K562 (cell line): Measurements from ENCODE around the gene CTRB1. TPM values are rescaled to one million over a fixed set of nuclear protein-coding genes. Genes with fewer than 3 reads are reported as not detected.

Source experiments
- CHD4 ChIP-seq: fragments of 200-600 bp; sonication (generic); IDR thresholded peaks from 3 replicates; pipeline ENCODE4 v1.6.1; 2012; ENCODE audit warnings: low read depth, mild to moderate bottlenecking, mixed read lengths, low read length, inconsistent platforms; ENCODE audit not compliant: insufficient read depth, insufficient replicate concordance, poor library complexity, severe bottlenecking
- COPS2 ChIP-seq: fragments of 450-650 bp; conservative IDR thresholded peaks from 2 replicates; pipeline ENCODE4 v1.6.1; 2016; ENCODE audit warnings: mild to moderate bottlenecking, moderate library complexity
- DPF2 ChIP-seq: fragments of 450-650 bp; IDR thresholded peaks from 2 replicates; pipeline ENCODE4 v1.6.1; 2016
- FIP1L1 ChIP-seq: fragments of 200-400 bp; formaldehyde crosslinking; IDR thresholded peaks from 2 replicates; pipeline ENCODE4 v1.6.1; 2018; ENCODE audit warnings: mild to moderate bottlenecking, low read depth, low read length; ENCODE audit not compliant: poor library complexity, severe bottlenecking
- FOS ChIP-seq: IDR thresholded peaks from 3 replicates; pipeline ENCODE4 v1.6.1; 2011; ENCODE audit not compliant: insufficient read length; ENCODE audit errors: extremely low read depth
- GTF2E2 ChIP-seq: fragments of 200-800 bp; sonication (Bioruptor generic); IDR thresholded peaks from 2 replicates; pipeline ENCODE4 v1.6.1; 2016; ENCODE audit warnings: missing genetic modification characterization, missing compliant biosample characterization
- HDAC1 ChIP-seq, 2 experiments: fragments of 450-650 bp; IDR thresholded peaks; 2 replicates each; pipeline ENCODE4 v1.6.1; 2016 to 2017; ENCODE audit warnings: inconsistent platforms in 1 of 2, mild to moderate bottlenecking in 1 of 2, moderate library complexity in 1 of 2
- LCOR ChIP-seq: sonication (generic); formaldehyde crosslinking; IDR thresholded peaks from 2 replicates; pipeline ENCODE4 v1.8.0; 2022; ENCODE audit warnings: mild to moderate bottlenecking, missing genetic modification reagents
- NR2F6 ChIP-seq: fragments of 450-650 bp; formaldehyde crosslinking; IDR thresholded peaks from 2 replicates; pipeline ENCODE4 v1.4.0; 2020; ENCODE audit warnings: mild to moderate bottlenecking
- PCBP2 ChIP-seq: fragments of 200-400 bp; formaldehyde crosslinking; IDR thresholded peaks from 2 replicates; pipeline ENCODE4 v1.6.1; 2018; ENCODE audit warnings: low read length, low read depth, mild to moderate bottlenecking, moderate library complexity; ENCODE audit not compliant: poor library complexity, severe bottlenecking
- PHB ChIP-seq: fragments of 250-450 bp; sonication (Bioruptor Pico); IDR thresholded peaks from 2 replicates; pipeline ENCODE4 v1.5.0; 2021
- PHB2 ChIP-seq: fragments of 450-650 bp; IDR thresholded peaks from 2 replicates; pipeline ENCODE4 v1.6.1; 2017; ENCODE audit warnings: low read depth
- POLR2B ChIP-seq: fragments of 450-650 bp; IDR thresholded peaks from 2 replicates; pipeline ENCODE4 v1.6.1; 2018; ENCODE audit warnings: low read depth; ENCODE audit not compliant: partially characterized antibody
- POLR3A ChIP-seq: IDR thresholded peaks from 2 replicates; pipeline ENCODE4 v1.6.1; 2011; ENCODE audit warnings: borderline replicate concordance, mild to moderate bottlenecking, moderate library complexity; ENCODE audit not compliant: insufficient read length, insufficient read depth; ENCODE audit errors: extremely low read depth
- PRMT5 ChIP-seq: sonication (generic); formaldehyde crosslinking; IDR thresholded peaks from 2 replicates; pipeline ENCODE4 v1.5.0; 2020; ENCODE audit warnings: missing genetic modification reagents
- TARDBP ChIP-seq: fragments of 450-650 bp; IDR thresholded peaks from 2 replicates; pipeline ENCODE4 v1.6.1; 2016
- XRCC4 ChIP-seq: IDR thresholded peaks from one replicate; pipeline ENCODE4 v1.6.1; 2011; ENCODE audit not compliant: insufficient read depth, insufficient read length; ENCODE audit errors: extremely low read depth
- ZBTB17 ChIP-seq: fragments of 450-650 bp; formaldehyde crosslinking; IDR thresholded peaks from 2 replicates; pipeline ENCODE4 v1.4.0; 2020; ENCODE audit warnings: mild to moderate bottlenecking
- ZFP30 ChIP-seq: fragments of 250-450 bp; sonication (Bioruptor Pico); IDR thresholded peaks from 2 replicates; pipeline ENCODE4 v1.8.0; 2022; ENCODE audit warnings: moderate library complexity, mild to moderate bottlenecking, inconsistent platforms, borderline replicate concordance
- ZKSCAN1 ChIP-seq: fragments of 150-350 bp; IDR thresholded peaks from 2 replicates; pipeline ENCODE4 v1.6.1; 2016; ENCODE audit warnings: low read depth, low read length
- ZNF143 ChIP-seq: sonication (generic); formaldehyde crosslinking; IDR thresholded peaks from 2 replicates; pipeline ENCODE4 v1.9.0; 2022; ENCODE audit warnings: mild to moderate bottlenecking, missing genetic modification reagents
- polyA plus RNA-seq, 8 experiments: library from polyadenylated mRNA; depleted of rRNA in 4 of 8; stranded (reverse) in 5 of 8; unstranded in 3 of 8; fragments of >200 nt; fragmentation: Nextera tagmentation in 2 of 8; fragmentation: Illumina TruSeq in 1 of 8; extraction: Ambion mirVana in 2 of 8; extraction: Trizol in 1 of 8; gene quantifications; 2 replicates each; pipeline versions ENCODE4 v1.2.1 to v1.2.3, GENCODE V29; 2011 to 2014; ENCODE audit warnings: inconsistent platforms in 1 of 8, missing spikeins in 1 of 8
- total RNA-seq, 7 experiments: library from RNA; depleted of rRNA in 6 of 7; stranded (reverse); fragments of >200 nt in 6 of 7; fragmentation: Illumina TruSeq in 2 of 7; extraction: Trizol in 2 of 7; gene quantifications; 2 replicates each; pipeline versions ENCODE4 v1.2.1 to v1.2.3, GENCODE V29; 2011 to 2021; ENCODE audit warnings: low replicate concordance in 1 of 7
- TF ChIP-seq, protein P1 (sequence below): sonication (generic); formaldehyde crosslinking; IDR thresholded peaks from 2 replicates; pipeline ENCODE4 v1.8.1; 2023; ENCODE audit warnings: missing genetic modification reagents, mild to moderate bottlenecking, borderline replicate concordance
- TF ChIP-seq, protein P2 (sequence below): fragments of 450-650 bp; IDR thresholded peaks from one replicate; pipeline ENCODE4 v1.6.1; 2018; ENCODE audit warnings: mild to moderate bottlenecking, moderate library complexity; ENCODE audit not compliant: partially characterized antibody
- TF ChIP-seq, protein P3 (sequence below): sonication (generic); formaldehyde crosslinking; IDR thresholded peaks from 2 replicates; pipeline ENCODE4 v1.8.1; 2023; ENCODE audit warnings: mild to moderate bottlenecking, missing genetic modification reagents

CTRB1 gene
- total and polyA plus RNA-seq, 9 of the 15 experiments (the other 6 are each of a cell fraction or from before 2014, with no cell fraction given) = 2.3 TPM; not detected in 8

DNA sequence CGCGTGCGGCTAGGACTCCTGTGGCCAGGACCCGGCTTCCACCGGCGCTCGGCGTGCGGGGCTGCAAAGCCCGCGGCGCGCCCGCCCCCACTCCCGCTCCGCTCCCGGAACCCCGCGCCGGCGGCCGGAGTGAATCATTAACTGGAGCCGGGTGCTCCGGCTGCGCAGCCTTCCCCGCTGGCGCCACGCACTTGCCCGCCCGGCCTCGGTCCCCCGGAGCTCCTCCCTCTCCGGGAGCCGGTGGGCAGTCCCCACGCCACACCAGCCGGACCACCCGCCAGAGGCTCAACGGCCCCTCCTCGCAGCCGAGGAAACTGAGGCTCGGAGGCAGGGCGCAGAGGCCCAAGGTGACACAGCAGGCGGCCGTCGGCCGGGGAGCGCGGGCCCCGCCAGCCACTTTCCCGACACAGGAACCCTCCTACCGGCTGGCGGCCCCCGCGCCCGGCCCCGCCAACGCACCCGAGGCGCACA lies 32.1 kb downstream of the CTRB1 start (continued):
- TF ChIP-seq, protein P1, sequence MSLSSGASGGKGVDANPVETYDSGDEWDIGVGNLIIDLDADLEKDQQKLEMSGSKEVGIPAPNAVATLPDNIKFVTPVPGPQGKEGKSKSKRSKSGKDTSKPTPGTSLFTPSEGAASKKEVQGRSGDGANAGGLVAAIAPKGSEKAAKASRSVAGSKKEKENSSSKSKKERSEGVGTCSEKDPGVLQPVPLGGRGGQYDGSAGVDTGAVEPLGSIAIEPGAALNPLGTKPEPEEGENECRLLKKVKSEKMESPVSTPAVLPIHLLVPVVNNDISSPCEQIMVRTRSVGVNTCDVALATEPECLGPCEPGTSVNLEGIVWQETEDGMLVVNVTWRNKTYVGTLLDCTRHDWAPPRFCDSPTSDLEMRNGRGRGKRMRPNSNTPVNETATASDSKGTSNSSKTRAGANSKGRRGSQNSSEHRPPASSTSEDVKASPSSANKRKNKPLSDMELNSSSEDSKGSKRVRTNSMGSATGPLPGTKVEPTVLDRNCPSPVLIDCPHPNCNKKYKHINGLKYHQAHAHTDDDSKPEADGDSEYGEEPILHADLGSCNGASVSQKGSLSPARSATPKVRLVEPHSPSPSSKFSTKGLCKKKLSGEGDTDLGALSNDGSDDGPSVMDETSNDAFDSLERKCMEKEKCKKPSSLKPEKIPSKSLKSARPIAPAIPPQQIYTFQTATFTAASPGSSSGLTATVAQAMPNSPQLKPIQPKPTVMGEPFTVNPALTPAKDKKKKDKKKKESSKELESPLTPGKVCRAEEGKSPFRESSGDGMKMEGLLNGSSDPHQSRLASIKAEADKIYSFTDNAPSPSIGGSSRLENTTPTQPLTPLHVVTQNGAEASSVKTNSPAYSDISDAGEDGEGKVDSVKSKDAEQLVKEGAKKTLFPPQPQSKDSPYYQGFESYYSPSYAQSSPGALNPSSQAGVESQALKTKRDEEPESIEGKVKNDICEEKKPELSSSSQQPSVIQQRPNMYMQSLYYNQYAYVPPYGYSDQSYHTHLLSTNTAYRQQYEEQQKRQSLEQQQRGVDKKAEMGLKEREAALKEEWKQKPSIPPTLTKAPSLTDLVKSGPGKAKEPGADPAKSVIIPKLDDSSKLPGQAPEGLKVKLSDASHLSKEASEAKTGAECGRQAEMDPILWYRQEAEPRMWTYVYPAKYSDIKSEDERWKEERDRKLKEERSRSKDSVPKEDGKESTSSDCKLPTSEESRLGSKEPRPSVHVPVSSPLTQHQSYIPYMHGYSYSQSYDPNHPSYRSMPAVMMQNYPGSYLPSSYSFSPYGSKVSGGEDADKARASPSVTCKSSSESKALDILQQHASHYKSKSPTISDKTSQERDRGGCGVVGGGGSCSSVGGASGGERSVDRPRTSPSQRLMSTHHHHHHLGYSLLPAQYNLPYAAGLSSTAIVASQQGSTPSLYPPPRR (CRISPR knock-in tag) = no peak
- TF ChIP-seq TARDBP (no peak), COPS2 (no peak), NR2F6 (CRISPR knock-in tag) (no peak), PHB2 (no peak), ZBTB17 (CRISPR knock-in tag) (no peak), POLR2B (no peak), ZKSCAN1 (no peak), FIP1L1 (peak; percentile 82), HDAC1 (IDR thresholded peaks at IDR 0.05) (no peak; a peak in 1 of 4 replicates), XRCC4 (no peak), PRMT5 (CRISPR knock-in tag) (no peak), PHB (CRISPR knock-in tag) (no peak), POLR3A (no peak), ZNF143 (CRISPR knock-in tag) (no peak), PCBP2 (no peak), GTF2E2 (tag) (no peak), ZFP30 (CRISPR knock-in tag) (no peak), FOS (no peak), CHD4 (no peak), DPF2 (no peak), LCOR (CRISPR knock-in tag) (no peak)
- TF ChIP-seq, protein P2, sequence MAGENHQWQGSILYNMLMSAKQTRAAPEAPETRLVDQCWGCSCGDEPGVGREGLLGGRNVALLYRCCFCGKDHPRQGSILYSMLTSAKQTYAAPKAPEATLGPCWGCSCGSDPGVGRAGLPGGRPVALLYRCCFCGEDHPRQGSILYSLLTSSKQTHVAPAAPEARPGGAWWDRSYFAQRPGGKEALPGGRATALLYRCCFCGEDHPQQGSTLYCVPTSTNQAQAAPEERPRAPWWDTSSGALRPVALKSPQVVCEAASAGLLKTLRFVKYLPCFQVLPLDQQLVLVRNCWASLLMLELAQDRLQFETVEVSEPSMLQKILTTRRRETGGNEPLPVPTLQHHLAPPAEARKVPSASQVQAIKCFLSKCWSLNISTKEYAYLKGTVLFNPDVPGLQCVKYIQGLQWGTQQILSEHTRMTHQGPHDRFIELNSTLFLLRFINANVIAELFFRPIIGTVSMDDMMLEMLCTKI = no peak
- TF ChIP-seq, protein P3, sequence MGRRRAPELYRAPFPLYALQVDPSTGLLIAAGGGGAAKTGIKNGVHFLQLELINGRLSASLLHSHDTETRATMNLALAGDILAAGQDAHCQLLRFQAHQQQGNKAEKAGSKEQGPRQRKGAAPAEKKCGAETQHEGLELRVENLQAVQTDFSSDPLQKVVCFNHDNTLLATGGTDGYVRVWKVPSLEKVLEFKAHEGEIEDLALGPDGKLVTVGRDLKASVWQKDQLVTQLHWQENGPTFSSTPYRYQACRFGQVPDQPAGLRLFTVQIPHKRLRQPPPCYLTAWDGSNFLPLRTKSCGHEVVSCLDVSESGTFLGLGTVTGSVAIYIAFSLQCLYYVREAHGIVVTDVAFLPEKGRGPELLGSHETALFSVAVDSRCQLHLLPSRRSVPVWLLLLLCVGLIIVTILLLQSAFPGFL = no peak
